ENCODE data around the gene WNK1.
A peak's percentile ranks its signal among the peaks of the same experiment; 100 is the strongest.
"Not testable (repeated sequence)": the region's sequence is repeated elsewhere in the genome, so short reads cannot be mapped to it uniquely, and the experiment has no call there.

WNK1 gene

DNA sequence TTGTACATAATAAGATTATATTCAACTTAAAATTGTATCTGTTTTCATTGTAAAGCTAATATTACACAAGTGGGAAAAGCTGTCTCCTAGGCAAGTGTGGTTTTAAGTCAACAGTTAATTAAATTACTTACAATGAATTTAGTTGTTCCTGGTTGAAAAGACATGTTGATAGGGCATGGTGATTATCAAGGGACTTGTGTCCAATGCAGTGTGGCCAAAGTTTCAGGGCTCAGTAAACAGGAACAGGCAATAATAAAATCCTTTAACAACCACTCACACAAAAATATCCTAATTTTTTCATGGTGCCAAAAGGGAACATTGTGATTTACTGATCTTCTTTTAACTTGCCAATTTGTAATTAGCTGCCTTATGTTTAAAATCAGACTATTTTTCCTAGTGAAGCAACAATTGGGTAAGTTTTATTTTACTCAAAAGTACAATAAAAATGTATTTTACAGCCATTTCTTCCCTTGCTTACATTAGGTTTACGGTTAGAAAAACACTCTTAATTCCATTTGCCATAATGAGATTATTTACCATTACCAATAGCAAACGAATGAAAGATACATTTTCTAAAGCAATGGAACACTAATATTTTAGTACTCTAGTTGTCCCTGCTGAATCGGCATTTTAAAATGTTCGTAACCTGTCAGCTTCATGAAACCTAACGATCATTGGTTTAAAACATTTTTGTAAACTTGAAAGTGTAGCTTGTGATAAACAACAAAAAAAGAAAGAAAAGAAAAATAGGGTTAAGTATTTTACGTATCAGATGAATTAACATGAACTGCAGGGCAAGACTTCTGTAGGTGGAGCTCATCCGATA is 1.8 kb upstream of the WNK1 start:
- DNase-seq, result peak; percentile 54

DNA sequence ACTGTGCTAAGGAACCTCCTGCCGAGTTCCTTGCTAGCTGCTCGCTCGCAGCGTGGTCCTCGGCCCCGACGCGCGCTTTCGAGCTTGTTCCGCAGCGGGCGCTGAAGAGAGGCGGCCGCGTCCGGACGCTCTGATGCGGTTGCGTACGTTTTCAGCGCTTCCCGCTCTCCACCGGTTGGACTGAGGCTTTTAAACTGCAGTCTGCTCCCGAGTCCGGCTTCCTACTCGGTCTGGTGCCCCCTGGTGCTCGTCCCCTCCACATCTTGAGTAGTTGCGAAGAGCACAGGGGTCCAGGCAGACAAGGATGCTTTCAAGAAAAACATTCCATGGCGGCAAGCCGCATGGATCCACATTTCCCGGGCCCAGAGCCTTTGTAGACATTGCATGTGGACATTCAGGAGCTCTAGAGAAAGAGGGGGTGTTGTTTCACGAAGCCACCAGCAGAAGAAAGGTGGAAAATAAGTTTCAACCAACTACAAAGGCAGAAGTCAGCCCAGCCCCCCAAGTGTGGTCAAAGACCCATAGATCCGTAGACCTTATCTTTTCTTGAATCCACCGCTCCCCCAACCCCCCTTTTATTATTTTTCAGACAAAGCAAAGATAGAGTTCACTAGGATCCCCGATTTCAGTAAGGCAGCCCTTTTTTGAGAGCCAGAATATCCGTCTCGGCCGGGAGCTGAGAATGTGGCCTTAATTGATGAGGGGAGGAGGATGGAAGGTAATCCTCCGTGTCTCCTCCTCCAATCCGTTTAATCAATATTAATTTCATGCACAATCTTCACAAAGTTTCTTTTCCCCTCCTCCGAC is 984 bp upstream of the WNK1 start:
- DNase-seq, result peak; percentile 100

DNA sequence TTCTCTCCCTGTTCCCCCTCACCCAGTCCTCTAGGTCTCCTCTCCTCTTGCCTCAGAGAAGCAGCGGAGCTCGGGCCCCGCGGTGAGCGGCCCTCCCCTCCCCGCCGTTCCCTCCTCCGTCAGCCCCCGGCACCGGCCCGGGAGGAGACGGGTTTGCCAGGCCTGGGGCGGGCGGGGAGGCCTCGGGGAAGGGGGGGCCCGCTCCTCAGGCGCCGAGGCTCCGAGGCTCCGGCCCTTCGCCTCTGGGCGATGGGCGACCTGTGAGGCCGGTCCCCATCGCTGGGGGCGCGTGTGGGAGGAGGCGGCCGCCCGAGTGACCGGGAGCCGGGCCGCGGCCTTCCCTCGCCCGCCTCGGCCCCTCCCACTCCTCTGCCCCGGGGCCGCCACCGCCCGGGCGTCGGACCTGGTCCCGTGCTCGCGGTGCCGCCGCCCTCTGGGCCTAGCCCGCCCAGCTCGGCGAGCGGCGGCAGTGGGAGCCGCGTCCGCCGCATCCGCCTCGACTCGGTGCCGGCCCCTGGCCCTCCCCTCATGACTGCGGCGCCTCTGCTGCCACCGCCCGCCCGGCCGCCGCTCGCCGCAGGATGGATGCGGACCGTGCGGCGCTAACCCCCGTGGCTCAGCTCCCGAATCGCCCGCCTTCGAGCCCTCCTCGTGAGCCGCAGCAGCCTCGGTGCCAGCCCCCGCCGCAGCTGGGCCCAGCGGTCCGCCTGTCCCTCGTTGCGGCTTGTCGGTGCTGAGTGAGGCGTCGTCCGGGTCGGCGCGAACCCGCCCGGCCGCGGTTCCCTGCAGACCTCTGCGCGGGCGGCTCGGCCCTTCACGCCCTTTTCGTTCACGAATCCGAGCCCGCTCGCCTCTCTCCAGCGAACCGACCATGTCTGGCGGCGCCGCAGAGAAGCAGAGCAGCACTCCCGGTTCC is 574 bp downstream of the WNK1 start:
- DNase-seq, result peak; percentile 94

DNA sequence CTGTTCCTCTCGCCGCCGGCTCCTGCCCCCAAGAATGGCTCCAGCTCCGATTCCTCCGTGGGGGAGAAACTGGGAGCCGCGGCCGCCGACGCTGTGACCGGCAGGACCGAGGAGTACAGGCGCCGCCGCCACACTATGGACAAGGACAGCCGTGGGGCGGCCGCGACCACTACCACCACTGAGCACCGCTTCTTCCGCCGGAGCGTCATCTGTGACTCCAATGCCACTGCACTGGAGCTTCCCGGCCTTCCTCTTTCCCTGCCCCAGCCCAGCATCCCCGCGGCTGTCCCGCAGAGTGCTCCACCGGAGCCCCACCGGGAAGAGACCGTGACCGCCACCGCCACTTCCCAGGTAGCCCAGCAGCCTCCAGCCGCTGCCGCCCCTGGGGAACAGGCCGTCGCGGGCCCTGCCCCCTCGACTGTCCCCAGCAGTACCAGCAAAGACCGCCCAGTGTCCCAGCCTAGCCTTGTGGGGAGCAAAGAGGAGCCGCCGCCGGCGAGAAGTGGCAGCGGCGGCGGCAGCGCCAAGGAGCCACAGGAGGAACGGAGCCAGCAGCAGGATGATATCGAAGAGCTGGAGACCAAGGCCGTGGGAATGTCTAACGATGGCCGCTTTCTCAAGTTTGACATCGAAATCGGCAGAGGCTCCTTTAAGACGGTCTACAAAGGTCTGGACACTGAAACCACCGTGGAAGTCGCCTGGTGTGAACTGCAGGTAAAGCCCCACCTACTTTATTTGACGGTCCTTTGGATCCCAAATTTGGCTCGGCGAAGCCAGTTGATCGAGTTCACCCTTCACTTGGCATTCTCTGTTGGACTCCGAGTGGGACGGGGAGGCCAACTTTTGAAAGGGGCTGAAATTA is 1.5 kb downstream of the WNK1 start:
- DNase-seq, result peak; percentile 82

DNA sequence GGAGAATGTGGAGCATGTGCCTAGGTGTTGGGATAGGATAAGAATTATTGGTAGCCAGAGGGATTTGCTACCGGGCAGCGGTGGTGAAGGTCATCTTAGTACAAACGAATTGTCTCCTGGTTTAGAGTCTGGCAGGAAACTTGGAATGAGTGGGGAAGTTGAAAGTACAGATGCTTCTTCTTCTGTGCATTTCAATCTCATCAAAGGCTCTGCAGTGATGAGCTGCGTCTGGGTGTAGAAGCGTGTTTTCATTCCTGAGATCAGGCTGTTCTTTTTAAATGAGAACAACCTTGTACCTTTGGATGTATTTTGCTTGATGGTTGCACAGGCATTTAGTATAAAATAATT is 2.1 kb downstream of the WNK1 start:
- DNase-seq, result peak; percentile 63

DNA sequence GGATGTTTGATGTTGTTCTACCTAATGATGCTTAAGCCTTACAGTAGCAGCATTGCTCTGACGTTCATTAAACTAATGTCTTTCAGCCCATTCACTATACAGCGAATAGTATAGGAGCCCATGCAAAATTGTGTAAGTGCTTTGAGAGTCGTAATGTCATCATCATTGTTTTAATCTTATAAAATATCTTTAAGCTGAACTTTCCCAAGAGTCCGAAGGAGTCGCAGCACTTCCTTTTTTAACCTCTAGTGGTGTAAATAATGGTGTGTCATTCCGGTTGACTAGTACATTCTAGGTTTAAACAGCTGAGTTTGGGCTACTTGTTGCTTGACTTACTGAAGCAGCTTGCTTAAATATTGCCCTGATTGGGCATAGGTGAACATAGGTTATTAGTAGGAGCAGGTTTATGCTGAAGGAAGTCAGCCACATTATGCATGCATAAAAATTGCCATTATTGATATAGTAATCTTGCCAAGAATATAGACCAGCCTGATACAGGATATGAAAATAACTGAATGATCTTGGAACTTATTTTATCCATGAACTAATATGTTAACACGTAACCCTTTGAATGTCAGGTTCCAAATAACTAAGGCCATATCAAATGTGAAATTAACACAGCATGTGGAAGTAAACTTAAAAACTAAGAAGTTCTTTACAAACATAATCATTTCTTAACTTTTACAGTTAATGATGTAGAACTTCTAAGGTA is 2.6 kb downstream of the WNK1 start:
- DNase-seq, result peak; percentile 77

DNA sequence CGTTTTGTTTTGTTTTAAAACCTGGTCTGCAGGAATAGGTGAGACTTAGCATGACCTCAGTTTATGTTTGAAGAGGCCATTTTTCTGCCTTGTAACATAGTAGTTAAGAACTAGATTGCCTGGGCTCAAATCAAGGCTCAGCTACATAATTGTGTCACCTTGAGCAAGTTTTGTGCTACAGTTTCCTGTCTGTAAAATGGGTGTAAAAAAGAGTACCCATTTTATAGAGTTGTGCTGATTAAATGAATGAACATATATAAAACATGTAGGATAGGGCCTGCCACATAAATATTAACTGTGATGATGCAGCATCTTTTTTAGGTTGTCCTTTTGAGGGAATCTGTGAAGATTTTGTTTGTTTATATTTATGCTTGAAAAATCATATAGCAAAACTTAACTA is 7.2 kb downstream of the WNK1 start:
- no peak for DNase-seq

DNA sequence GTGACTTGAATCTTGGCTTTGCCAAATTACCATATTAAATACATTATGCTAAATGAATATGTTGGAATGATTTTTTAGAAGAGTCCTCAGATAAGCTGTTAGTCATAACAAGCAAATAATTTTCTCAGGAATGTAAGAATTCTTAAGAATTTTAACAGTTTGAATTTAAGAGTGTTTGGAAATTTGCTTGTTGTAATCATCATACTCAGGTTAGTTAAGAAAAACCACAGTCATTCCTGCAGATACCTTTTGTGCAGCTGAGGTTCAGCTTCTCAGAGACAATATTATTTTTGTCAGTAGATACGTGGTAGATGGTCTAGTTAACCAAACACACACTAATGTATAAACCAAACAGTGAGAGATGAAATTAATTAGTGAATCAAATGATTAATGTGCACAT is 8.9 kb downstream of the WNK1 start:
- DNase-seq, result no peak

DNA sequence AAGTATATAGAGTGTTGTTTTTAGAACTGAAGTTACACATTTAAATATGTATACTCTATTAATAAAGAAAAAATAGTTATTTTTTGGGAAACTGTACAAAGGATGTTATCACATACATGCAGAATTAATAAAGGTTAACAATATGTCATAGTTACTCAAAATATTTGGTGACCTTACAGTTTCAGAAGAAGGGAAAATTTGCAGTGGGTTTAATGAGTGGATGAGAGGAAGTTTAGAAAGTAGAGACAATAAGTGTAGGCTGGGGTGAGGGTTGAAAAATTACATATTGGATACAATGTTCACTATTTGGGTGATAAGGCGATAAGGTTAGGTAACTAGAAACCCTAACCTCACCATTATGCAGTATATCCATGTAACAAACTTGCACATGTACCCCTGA is 13.5 kb downstream of the WNK1 start:
- no peak for DNase-seq

DNA sequence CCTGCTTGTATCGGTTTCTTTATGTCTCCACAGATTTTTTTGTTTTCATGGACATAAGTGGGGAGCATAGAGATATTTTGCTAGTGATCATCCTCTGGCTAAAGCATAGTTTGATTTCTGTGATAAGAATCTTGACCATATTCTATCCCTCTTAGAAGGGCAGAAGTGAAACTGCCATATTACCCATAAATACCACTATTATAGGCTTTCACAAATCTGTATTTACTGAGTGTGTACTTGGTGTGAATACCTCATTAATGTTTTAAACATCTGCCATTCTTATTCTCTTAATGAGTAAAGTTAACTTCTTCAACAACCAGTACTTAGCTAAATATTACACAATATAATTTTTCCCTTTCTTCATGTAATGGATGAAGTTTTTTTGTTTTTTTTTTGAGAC is 16.1 kb downstream of the WNK1 start:
- DNase-seq, result no peak

DNA sequence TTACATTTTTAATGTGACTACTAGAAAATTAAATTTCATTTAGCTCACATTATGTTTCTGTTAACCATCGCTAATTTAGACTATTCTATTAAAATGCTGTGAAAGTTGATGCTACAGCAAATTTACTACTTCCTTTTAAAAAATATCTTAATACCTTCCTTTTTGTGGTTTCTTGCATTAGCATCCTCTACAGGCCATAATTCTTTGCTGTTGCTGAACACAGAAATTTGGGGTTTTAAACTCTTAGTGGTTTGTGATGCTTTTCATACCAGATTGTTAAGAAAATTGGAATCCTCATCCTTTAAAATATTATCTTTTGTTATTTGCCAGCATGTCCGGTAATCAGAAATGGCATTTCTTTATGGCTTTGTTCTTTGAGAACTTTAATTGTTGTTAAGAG is 18.1 kb downstream of the WNK1 start:
- no peak for DNase-seq

DNA sequence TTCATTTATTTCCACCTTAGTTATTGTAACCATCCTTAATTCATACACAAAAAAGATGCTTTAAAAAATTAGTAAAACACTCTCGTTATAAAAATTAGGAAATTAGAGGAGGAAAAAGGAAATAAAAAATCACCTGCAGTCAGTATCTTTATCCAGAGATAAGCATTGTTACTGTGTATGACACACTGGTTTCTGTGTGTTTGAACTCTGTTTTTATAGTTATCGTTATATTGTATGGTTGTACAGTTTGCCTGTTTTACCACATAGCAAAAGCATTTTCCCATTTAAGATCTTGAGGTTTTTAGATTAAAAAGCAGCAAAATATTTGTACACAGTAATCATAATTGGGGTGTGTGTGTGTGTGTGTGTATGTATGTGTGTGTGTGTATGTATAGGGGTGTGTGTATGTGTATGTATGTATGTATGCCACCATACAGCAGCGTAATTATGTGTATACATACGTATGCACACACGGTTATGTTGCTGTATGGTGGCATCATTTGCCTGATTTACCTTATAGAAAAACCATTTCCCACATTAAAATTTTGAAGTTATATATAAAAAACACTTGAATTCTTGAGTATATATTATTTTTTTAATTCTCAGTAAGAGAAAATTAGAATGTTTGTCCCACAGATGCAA is 19.8 kb downstream of the WNK1 start:
- no peak for DNase-seq

DNA sequence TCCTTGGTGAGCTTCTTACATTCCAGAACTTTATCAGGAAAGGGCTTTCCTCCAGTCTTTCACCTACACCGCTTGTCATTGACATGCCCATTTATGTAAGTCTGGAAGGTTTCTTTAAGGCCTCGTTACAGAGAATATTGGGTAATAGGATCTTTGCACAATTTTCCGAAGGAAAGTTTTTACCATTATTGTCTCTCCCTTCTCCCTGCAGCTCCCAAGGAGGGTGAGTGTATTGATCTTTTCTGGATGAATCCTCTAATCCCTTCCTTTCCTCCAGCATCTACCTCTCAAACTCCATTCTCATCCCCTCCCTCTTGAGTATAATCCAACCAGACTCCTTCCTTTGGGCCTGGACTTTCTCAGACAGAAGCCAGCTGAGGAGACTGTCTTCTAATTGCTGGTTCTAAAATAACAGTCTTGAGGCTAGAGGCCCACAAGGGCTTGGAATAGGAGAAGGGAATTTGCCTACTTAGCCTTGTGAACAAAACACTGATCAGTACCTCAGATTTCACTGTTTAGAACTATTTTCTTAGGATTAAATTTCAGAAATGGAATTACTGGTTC is 21.8 kb downstream of the WNK1 start:
- DNase-seq, result no peak

DNA sequence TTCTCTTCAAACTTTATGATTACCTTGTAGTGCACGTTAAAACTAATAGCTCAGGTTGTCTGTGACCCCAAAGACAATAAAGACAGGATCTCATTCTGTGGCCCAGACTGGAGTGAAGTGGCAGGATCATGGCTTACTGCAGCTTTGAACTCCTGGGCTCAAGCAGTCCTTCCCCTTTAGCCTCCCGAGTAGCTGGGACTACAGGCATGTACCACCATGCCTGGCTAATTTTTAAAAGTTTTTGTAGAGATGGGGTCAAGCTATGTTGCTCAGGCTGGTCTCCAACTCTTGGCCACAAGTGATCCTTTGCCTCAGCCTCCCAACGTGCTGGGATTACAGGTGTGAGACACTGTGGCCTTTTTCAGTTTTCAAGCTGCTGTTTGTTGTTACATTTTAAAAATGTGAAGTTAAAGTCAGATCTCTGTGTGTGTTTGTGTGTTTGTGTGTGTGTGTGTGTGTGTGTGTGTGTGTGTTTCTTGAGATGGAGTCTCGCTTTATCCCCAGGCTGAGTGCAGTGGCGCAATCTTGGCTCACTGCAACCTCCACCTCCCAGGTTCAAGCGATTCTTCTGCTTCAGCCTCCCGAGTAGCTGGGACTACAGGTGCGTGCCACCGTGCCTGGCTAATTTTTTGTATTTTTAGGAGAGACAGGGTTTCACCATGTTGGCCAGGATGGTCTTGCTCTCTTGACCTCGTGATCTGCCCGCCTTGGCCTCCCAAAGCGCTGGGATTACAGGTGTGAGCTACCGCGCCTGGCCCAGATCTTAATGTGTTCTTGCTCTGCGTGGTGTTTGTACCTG is 23.8 kb downstream of the WNK1 start:
- DNase-seq, result not testable (repeated sequence)

DNA sequence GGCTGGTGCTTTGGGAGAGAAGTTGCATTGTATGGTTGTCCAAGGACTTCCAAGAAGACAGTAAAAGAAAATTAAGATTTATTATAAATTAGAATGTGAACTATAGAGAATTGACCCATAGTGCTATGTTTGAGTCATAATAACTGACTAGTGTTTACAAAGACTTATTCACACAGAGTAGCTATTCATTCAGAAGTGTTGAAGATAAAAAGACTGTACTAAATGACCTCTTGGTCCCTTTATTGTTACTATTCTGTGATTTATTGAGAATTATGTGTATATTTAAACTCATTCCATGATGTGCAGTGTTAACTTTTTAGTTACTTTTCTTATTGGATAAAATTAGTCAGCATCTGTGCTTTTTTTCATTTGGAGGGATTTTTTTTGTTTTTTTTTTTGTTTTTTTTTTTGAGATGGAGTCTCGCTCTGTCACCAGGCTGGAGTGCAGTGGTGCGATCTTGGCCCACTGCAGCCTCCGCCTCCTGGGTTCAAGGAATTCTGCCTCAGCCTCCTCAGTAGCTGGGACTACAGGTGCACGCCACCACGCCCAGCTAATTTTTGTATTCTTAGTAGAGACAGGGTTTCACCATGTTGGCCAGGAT is 24.5 kb downstream of the WNK1 start:
- DNase-seq, result peak; percentile 27

DNA sequence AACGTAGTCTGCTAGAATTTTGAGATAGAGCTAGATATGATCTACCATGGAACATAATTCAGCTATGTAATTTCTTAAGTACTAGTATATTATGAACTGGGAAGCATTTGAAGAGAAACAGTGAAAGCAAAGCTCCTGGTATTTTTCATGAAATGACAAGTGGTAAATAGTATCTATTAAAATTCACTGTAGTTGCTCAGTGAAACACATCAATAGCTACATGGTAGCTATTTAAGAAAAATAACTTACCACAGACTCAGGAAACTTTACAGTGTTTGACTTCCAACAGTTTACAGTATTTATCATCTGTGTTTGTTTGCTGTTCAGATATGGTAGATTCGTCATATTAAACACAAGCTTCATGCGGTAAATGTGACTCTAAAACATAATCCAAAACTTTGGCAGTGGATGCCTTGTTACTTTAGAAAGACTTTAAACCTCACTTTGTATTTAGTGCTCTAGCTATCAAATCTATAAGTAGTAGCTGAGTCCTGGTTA is 25.2 kb downstream of the WNK1 start:
- no peak for DNase-seq

DNA sequence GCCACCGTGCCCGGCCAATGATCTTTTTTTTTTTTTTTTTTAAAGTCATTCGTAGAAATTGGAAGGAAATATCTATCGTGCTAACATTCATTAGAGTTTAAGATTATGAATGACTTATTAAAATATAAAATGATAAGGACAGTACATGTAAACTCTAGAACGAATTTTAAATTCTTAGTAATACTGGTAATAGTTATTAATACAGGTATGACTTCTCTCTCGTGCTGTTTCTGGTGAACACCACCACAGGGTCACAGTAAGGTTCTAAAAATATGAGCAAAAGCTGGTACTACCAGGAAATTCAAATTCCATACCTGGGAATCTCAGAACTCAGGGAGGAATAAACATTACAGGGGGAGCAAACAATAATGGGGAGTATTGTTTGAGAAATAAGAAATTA is 26.2 kb downstream of the WNK1 start:
- no peak for DNase-seq

DNA sequence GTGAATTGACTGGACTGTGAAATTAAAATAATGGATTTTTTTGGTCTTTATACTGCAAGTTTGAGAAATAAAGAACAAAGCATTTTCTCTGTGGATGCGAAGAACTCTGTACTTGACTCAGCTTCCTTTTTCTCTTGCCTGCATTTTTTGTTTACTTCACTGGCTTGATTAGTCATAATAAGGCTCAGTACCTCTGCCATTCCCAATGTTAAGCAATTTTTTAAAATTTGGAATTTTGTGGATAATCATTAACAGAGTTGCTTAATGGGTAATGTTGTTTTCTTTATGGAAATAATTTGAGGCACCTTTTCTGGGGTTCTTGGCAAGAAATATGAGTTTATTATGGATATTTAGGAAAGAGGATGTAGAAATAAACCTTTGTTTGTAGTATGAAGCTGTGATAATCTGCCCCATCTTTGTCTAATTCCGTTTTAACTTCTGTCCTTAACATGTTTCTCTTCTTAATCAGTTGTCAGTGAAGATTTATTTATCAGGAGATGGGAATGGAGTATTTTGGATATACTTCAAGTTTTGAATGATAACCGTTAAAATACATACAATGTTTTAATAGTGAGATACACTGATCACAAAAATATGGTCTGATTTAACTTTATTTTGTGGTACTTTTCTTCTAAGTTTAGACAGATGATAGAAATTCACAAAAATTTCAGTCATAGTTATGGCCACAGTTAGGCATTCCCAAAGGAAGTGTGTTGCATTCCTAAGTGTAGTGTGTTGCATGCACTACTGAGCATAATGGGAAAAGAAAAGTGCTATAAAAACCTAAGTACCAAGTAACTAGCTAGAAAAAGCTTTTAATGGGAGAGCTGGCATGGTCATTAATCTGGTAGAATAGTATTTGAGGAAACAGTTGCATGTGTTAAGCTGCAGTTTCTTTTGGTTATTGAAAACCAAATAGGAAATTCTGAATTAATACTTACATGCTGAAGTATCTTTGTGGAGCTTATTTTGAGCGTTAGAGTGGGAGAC is 27.7 kb downstream of the WNK1 start:
- DNase-seq, result no peak

All from DMS53 (cell line).